ENCODE results near the gene ZNF296.
"Not testable (repeated sequence)": the region's sequence is repeated elsewhere in the genome, so short reads cannot be mapped to it uniquely, and the experiment has no call there.

The ZNF296 gene

DNA sequence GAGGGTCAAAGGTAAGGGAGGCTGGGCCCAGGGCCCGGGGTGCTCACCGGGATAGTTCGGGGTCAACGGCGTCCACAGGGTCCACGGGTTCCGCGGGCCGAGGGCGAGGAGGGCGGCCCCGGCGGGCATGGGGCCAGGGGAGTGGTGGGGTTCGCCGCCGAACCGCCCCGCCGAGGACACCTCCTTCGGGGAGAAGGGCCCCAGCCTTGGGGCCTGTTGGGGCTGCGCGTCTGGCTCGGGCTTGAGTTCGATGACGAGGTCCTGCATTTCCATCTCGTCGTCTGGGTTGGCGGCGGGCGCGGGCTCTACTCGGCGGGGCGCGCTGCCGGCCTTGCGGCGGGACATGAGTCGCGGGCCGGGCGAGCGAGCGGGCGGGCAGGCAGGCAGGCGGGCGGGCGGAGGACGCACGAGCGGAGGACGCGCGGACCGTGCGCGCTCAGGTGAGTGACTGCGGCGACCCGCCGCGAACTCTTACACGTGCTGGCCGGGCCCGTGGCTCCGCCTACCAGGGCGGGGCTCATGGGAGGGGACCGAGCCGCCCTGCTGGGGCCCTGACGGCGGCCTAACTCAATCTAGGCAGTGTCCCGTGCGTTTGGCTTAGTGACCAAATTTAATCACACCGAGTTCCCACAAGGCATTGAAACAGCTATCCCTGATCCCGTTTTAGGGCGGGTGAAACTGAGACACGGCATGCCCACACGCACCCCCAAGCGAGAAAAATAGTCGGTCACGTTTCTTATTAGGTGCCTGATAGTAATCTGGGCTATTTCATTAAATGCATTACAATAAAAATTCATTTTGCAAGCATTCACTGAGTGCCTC lies at the start of gene ZNF296:
TSS of gene ZNF296 (minus strand) at position 450 of the 822 bp plus-strand sequence. CDS start at position 345, 105 bp downstream.
- DNase-seq = peak; percentile 89

DNA sequence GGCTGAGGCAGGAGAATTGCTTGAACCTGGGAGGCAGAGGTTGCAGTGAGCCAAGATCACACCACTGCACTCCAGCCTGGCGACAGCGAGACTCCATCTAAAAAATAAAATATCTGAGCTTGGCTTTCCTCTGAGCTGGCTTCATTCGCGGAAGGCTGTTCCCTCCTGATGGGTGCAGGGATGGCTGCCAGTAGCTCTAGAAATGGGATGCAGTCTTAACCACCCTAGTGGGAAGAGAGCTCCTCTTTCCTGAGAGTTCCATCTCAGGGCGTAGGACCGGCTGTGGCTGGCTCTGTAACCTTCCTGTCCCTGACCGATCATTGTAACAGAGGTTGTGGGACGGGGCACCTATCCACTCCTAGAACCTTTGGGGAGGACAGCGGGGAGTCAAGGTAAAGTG lies 49.1 kb upstream of the ZNF296 start:
- no peak for DNase-seq

GRCh38 chr19:45124021-45124420 lies 47.7 kb upstream of the ZNF296 start:
- no peak for DNase-seq

GRCh38 chr19:45123440-45123850 lies 47.2 kb upstream of the ZNF296 start:
- DNase-seq = no peak

DNA sequence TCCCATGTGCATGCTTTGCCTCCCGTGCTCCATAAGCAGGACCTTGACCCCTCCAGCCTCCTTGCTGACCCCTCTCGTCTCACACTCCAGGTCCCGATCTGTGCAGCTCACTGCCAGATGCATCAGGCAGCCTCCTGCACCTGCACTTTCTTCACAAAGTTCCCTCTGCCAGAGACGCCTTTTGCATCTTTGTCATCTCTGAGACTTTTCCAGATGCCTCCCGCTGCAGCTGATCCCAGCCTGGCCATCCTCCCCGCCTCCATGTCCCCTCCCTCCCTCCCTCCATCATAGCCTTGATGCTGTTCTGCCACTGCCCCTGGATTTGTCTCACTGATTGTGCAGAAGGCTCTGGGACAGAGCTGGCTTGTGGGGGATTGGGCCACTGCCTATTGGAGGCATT lies 46.6 kb upstream of the ZNF296 start:
- DNase-seq = no peak

DNA sequence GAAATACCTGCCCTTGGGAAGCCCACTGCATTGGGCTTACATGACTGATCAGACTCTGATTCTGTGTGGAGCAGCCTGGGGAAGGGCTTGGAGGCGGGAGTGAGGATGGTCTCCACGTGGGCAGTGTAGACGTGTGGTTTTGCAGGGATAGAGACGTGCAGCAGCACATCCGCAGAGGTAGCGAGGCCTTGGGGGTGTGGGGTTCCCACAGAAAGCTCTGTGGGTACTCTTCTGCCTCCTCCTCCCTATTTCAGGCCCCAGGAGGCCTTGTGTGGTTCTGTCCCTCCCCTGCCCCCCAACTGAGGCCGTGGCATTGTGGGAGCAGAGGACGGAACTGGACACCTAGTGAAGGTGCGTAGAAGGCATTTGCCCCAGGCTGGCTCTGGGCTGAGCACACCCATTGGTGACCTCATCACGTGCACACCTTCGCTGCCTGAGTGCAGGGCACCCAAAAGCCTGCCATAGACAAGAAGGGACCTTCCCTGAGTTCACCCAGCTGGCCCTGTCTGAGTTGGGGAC lies 45.6 kb upstream of the ZNF296 start:
- no peak for DNase-seq

- DNase-seq = no peak
Measured at GRCh38 chr19:45119582-45119981, 43.3 kb upstream of the ZNF296 start.

DNA sequence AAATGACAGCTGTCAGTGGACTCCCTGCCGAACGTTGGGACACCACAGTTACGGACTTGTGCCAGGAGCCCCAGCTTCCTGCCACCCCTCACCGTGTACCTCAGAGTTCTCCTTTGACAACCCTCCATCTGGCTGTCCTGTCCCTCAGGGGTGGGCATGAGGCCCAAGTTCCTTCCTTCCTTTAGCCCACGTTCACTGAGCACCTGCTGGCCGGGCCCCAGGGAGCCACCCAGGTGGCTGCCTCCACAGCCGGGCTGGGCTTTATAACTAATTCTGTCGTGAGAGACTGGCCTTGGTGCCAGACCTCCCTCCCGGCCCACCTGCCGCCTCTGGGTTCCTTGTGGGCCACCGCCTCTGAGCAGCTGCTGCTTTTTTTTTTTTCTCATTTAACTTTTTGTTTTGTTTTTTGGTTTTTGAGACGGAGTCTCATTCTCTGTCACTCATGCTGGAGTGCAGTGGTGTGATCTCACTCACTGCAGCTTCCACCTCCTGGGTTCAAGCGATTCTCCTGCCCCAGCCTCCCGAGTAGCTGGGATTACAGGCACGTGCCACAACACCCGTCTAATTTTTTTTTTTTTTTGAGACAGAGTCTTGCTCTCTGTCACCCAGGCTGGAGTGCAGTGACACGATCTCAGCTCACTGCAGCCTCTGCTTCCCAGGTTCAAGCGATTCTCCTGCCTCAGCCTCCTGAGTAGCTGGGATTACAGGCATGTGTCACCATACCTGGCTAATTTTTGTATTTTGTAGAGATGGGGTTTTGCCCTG lies 42.5 kb upstream of the ZNF296 start:
- DNase-seq = not testable (repeated sequence)

GRCh38 chr19:45118106-45118505 lies 41.8 kb upstream of the ZNF296 start:
- no peak for DNase-seq

DNA sequence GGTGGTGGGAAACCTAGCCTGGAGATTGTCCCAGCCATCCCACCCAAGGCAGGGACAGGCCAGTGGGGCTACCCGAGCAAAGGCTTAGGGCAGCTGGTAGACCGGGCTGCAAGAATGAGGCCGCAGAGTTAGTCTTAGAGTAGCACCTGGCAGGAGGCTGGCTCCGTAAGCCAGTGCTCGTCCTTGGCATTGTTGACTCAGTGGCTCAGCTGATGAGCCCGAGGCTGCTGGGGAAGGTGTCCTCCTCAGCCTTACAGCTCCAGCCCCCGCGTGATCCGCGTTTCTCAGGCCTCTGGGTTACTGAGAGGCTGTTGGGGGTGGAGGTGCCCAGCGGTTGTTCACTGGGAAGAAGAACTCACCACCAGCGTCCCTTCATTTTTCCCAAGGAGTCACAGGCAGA lies 41.4 kb upstream of the ZNF296 start:
- DNase-seq = no peak

DNA sequence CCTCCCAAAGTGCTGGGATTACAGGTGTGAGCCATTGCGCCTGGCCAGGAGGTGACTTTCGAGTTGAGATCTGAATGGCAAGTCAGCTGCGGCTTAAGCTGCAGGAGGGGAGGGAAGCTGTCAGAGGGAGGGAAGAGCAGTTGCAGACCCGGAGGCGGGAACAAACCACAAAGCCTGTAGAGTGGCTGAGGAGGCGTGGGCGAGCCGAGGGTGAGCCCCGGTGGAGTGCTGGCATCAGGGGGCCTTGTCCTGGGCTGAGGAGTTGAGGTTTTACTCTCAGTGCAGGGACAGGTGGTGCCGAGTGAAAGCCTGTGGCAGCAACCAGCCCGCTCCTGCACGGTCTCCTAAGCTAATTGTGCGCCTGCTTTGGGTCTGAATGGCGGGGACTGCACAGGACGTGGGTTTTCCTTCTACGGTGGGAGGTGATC lies 40.9 kb upstream of the ZNF296 start:
- peak; percentile 83 for DNase-seq

DNA sequence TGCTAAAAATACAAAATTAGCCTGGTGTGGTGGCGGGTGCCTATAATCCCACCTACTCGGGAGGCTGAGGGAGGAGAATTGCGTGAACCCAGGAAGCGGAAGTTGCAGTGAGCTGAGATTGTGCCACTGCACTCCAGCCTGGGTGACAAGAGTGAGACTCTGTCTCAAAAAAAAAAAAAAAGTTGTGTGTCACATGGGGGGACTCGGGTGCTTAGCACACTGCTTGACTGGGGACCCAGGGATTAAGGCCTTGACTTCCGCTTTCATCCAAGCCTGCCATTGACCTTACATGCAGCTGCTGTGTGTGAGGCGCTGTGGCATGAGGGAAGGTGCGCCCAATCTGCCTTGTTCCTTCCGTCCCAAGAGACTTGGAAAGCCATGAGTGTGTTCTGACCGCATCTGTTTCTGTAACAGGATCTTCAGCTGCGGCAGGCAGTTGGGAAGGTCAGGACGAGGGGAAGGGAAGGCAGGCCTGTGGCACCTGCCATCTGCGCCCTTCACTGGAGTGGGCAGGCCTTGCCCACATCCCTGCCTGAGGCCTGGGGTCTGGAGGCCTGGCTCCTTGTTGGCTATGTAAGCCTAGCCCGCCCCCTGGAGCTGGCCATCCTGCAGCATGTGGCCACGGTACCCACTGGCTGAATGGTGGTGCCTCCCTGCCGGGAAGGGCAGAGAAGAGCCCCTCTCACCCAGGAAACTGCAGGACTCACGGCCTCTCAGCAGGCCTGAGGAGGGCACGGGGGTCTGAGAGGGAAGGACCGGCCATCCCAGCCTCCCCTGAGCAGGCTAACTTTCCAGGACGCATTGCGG lies 39.7 kb upstream of the ZNF296 start:
- no peak for DNase-seq

DNA sequence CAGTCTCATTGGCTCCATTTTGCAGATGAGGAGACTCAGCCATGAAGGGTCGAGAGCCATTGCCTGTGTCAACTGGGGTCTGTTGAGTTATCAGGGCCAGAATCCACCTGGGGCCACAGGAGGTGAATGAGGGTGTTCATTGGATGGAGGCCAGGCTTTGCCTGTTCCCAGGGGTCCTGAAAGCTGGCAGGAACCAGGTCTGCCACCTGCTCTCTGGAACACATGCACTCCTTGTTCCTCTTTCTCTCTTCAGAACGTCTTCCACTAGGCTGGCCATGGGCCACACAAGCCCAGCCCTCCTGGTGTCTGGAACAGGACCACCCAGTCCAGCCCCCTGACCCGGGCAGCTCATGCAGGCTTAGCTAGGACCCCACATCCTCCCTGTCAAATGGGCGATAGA lies 37.8 kb upstream of the ZNF296 start:
- no peak for DNase-seq

DNA sequence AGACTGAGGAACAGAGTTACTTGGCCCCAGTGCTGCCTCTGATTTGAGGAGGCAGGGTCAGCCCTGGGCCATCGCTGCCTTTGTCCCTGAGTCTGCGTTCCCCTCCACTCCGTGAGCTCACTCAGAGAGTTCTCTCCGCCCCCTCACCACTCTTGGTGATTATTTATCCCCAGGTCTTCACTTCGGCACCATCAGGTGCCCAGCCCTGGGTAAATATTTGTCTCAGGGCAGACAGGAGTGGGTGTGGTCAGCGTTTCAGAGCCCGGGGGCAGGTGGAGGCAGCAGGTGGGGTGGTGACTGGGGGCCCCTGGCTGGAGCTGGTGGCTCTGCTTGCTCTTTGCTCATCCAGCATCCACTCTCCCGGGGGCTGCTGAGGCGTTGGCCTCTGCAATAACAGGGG lies 37.4 kb upstream of the ZNF296 start:
- no peak for DNase-seq

- no peak for DNase-seq
Measured at GRCh38 chr19:45112111-45112827, 36.0 kb upstream of the ZNF296 start.

- DNase-seq = no peak
Measured at GRCh38 chr19:45110851-45111266, 34.6 kb upstream of the ZNF296 start.

DNA sequence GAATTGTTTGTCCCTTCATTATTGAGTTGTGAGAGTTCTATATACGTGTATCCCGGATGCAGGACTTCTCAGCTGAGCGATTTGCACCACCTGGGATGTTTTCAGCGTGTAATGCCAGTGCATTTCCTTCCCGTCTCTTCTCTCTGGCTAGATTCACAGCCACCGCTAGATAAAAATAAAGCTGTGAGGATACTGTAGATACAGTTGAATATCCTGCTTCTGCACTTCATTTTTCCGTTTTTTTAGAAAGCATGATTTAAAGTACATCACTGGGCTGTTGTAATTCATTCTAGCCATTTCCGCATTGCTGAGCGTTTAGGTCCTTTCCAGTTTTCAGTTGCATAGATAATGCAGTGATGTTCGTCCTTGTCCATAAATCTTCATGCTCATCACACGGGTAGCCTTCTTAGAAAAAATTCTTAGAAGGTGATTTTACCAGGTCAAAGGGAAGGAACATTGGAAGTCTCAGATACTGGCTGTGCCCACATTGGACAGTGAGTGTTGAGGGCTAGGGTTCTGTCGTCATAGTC lies 31.4 kb upstream of the ZNF296 start:
- DNase-seq = no peak

DNA sequence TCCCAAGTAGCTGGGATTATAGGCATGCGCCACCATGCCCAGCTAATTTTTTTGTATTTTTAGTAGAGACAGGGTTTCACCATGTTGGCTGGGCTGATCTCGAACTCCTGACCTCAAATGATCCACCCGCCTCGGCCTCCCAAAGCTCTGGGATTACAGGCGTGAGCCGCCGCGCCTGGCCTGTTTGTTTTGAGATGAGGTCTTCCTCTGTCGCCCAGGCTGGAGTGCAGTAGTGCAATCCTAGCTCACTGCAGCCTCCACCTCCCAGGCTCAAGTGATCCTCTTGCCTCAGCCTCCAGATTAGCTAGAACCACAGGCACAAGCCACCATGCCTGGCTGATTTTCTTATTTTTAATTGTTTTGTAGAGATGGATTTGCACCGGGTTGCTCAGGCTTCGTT lies 30.1 kb upstream of the ZNF296 start:
- DNase-seq = not testable (repeated sequence)

DNA sequence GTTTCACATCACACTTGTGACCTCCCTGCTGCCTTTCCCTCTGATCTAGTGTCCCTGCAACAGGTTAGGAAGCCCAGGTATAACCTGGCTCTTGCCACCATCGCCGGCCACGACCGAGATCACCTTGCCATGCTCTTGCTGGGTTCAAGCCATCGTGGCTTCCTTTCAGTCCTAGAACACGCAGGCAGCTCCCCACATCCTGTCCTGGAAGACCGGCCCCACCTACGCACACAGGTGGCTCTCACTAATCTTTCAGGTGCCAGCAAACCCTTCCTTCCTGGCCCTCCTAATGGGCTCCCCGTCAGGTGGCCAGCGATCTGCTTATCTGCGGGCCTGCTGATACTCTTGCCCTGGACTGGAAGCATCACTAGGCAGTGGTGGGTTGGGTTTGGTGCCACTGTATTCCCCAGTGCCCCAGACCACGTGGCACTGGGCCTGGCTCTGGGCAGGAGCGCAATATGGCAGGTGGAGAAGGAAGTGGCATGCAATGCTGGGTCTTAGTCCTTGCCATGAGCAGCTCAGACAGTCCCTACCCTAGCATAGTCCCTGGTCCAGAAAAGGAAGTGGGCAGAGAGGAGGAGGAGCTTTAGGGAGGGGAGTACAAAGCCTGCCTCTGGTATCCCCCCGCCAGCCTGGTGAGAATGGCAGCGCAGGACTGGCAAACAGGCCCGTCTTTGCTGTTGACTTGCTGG lies 28.5 kb upstream of the ZNF296 start:
- no peak for DNase-seq

DNA sequence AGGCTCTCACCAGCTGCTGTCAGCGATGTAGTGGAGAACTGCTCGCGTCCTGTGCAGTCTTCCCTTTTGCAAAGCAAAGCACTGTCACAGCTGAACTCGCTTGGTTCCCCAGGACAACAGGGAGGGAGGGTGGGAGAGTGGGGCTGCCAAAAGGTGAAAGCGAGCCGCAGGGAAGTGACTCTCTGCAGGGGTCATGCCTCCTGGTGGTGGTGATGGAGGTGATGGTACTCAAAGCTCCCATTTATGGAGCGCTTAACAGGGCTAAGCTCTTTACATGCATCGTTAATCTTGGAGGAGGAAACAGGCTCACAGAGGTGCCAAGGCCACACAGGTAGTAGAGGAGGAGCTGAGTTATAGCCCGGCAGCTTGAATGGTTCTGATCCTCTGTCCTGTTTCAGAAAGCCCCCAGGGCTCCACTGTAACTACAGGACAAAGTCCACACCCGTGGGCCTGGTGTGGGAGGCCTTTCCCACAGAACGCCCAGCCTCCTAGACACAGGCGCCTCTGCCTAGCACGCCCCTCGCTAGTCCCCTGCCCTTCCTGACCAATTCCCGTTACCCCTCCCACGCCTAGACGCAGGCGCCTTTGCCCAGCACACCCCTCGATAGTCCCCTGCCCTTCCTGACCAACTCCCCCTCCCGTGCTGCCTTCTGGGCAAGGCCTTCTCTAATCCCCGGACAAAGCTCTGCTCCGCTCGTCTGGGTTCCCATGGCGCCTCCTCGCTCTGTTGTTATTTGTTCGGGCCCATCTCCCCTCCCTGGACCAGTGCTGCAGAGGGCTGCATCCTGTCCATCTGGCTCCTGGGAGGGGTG lies 27.4 kb upstream of the ZNF296 start:
- DNase-seq = no peak

DNA sequence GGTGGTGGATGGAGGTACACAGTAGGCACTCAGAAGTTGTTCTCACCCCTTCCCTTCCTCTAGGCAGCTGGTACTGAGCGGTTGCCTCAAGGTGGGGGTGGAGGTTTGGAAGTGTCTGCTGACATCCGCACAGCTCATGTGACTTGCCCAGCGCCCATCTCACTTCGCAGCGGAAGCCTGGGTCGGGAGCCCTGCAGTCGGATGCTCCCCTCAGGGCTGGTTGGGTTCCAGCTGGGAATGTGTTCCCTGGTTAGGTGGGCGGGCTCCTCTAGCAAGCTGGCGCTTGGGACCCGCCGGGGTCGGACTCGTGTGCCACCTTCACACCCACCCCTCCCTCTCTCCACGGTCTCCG lies 26.9 kb upstream of the ZNF296 start:
- DNase-seq = no peak

Data from activated CD8-positive, alpha-beta memory T cell treated with anti-CD3 and anti-CD28 coated beads, Interleukin-2, amount 50 U/mL, for 48 hours (primary cell).